HG02981 (cell line): Measurements from ENCODE around the gene SSTR3.

Experiments used
- ATAC-seq: cut with Tn5 transposase; IDR thresholded peaks from one replicate; pipeline ENCODE4 v1.9.1; 2021; ENCODE audit warnings: mild to moderate bottlenecking, moderate library complexity; ENCODE audit not compliant: unreplicated experiment

Gene SSTR3

DNA sequence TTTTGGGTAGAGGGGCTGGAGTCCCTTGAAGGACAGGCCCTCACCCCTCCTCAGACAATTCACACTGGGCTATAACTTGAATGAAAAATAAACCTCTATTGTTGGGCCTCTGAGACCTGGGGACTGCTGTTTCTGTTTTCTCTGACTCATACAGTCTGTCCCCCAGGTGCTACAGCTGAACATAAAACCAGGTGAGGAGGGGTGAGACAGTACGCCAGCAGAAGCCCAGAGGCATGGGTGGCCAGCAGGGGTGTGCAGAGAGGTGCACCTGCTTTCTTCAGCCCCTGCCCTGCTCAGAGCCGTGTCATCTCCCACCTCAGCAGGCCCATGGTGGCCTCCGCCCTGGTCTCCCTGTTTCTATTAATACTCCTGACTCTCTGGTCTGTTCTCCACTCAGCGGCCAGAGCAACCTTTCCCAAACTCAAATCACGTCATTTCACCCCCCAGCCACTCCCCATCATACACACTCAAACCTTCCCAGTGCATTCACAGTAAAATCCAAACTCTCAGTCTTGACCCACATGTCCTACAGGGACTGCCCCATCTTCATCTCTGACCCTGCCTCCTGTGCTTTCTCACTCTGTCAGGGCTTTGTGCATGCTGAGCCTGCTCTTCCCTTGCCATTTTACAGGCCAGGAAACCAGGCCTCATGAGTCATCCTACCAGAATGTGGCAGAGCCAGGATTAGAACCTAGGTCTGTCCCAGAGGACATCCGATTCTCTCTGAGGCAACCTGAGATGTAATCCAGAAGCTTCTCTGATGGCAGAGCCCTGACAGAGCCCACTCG is 57.2 kb downstream of the SSTR3 start:
- ATAC-seq: no peak
